ENCODE data around the gene SEPHS1.

The SEPHS1 gene

GRCh38 chr10:13348216-13349017, at the start of gene SEPHS1:
SEPHS1 (minus strand) TSS chr10:13348293; CDS start chr10:13344950, 3,343 bp downstream.
- no peak for TF ChIP-seq GATA3 (IDR thresholded peaks at IDR 0.05; ENCODE audit: low read depth, low read length)

- TF ChIP-seq GATA3 (IDR thresholded peaks at IDR 0.05; ENCODE audit: low read depth, low read length), result no peak
- TF ChIP-seq GATA2 (IDR thresholded peaks at IDR 0.05; ENCODE audit: low read depth, low read length), result no peak
Measured at GRCh38 chr10:13397052-13397451, 49.0 kb upstream of the SEPHS1 start.

DNA sequence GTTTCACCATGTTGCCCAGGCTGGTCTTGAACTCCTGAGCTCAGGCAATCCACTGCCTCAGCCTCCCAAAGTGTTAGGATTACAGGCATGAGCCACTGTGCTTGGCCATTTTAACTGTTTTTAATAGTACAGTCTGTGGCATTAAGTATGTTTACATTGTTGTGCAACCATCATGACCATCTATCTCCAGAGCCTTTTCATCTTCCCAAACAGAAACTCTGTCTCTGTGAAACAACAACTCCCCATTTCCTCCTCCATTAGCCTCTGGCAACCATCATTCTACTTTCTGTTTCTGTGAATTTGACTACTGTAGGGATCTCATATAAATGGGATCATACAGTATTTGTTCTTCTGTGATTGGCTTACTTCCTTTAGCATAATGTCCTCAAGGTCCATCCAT, 48.3 kb upstream of the SEPHS1 start:
- TF ChIP-seq GATA2 (IDR thresholded peaks at IDR 0.05; ENCODE audit: low read depth, low read length) (no peak), GATA3 (IDR thresholded peaks at IDR 0.05; ENCODE audit: low read depth, low read length) (no peak)

GRCh38 chr10:13395540-13395939, 47.4 kb upstream of the SEPHS1 start:
- no peak for TF ChIP-seq GATA3 (IDR thresholded peaks at IDR 0.05; ENCODE audit: low read depth, low read length)
- TF ChIP-seq GATA2 (IDR thresholded peaks at IDR 0.05; ENCODE audit: low read depth, low read length), result no peak

GRCh38 chr10:13393640-13394039, 45.5 kb upstream of the SEPHS1 start:
- TF ChIP-seq GATA3 (IDR thresholded peaks at IDR 0.05; ENCODE audit: low read depth, low read length) (no peak), GATA2 (IDR thresholded peaks at IDR 0.05; ENCODE audit: low read depth, low read length) (no peak)

DNA sequence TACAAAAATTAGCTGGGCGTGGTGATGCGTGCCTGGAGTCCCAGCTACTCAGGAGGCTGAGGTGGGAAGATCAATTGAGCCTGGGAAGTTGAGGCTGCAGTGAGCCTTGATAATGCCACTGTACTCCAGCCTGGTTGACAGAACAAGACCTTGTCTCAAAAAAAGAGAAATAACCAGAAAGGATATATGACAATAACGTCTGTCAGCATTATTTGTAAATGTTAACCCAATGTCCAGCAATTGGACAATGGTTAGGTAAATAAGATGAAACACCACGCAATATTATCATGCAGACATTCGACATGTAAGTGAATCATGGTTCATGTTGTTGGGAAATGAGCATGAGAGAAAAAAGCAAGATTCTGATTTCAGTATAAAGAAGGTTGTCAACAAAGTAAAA, 44.6 kb upstream of the SEPHS1 start:
- TF ChIP-seq GATA2 (IDR thresholded peaks at IDR 0.05; ENCODE audit: low read depth, low read length) (no peak), GATA3 (IDR thresholded peaks at IDR 0.05; ENCODE audit: low read depth, low read length) (no peak)

DNA sequence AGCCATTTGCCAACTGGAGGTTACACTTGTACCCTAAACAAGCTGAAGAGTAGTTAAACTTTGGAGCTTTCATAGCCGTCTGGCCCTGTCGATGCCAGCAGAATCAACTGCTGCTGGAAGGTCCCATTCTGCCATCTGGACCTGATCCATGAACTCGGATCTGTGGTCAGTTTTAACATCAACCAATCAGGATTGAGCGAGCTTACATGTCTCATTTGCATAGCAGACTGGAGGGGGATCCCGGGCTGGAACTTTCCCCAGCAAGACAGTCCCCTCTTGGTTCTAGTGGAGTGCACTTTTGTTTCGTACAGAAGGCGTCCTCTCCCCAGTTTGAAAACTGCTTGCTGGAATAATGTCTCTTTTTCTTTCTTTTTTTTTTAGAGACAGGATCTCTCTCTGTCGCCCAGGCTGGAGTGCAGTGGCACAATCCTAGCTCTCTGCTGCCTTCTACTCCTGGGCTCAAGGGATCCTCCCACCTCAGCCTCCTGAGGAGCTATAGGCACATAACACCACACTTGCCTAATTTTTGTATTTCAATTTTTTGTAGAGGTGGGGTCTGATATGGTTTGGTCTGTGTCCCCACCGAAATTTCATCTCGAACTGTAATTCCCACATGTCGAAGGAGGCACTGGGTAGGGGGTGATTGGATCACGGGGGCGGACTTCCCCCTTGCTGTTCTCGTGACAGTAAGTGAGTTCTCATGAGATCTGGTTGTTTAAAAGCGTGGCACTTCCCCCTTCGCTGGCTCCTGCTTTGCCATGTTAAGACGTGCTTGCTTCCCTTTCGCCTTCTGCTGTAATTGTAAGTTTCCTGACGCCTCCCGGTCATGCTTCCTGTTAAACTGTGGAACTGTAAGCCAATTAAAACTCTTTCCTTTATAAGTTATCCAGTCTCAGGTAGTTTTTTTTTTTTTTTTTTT, 42.8 kb upstream of the SEPHS1 start:
- TF ChIP-seq GATA2 (IDR thresholded peaks at IDR 0.05; ENCODE audit: low read depth, low read length), result no peak
- no peak for TF ChIP-seq GATA3 (IDR thresholded peaks at IDR 0.05; ENCODE audit: low read depth, low read length)

GRCh38 chr10:13388478-13389230, 40.6 kb upstream of the SEPHS1 start:
- no peak for TF ChIP-seq GATA3 (IDR thresholded peaks at IDR 0.05; ENCODE audit: low read depth, low read length)
- no peak for TF ChIP-seq GATA2 (IDR thresholded peaks at IDR 0.05; ENCODE audit: low read depth, low read length)

DNA sequence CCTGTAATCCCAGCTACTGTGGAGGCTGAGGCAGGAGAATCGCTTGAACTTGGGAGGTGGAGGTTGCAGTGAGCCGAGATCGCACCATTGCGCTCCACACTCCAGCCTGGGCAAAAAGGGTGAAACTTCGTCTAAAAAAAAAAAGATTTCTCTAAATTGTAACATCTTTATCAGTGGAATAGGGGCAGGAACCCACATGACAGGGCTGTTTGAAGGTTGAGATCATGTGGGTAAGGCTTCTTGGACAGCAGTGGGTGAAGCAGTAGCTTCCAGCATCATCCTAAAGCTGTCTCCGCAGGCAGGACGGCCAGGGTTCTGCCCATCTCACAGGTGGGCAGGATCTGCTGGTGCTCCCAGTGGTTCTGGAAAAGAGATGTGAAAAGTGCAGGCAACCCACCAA, 37.9 kb upstream of the SEPHS1 start:
- TF ChIP-seq GATA2 (IDR thresholded peaks at IDR 0.05; ENCODE audit: low read depth, low read length) (no peak), GATA3 (IDR thresholded peaks at IDR 0.05; ENCODE audit: low read depth, low read length) (no peak)

- TF ChIP-seq GATA3 (IDR thresholded peaks at IDR 0.05; ENCODE audit: low read depth, low read length), result no peak
- no peak for TF ChIP-seq GATA2 (IDR thresholded peaks at IDR 0.05; ENCODE audit: low read depth, low read length)
Measured at GRCh38 chr10:13383399-13383761, 35.3 kb upstream of the SEPHS1 start.

DNA sequence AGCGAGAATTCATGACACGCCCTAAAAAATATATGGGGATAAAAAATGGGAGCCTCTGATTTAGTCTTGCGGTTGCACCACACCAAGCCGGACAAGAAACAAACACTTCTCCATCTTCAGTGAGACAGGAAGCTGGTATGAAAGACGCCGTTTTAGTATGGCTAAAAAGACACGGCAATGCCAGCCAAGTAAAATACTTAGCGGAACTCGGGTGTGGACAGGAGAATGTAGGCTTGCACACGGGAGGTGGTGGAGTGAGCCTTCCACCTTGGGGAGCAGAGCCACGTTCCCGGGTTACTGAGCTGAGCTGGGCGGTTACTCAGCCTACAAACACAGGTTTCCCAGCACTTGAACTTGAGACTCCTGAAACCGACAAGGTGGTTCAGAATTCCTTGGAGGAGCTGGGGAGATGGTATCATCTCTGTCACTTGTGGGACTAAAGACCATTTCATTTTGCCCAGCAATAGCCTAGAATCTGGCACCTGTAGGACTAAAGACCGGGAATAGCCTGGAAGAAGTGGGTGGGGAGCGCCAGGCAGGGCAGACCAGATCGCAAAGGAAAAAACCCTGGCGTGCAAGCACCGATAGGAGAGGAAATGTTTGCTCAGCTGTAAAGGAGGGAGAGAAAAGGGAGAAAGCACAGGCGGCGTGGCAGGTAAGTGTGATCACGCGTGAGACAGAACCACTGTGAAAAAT, 34.8 kb upstream of the SEPHS1 start:
- TF ChIP-seq GATA3 (IDR thresholded peaks at IDR 0.05; ENCODE audit: low read depth, low read length) (no peak), GATA2 (IDR thresholded peaks at IDR 0.05; ENCODE audit: low read depth, low read length) (no peak)

- TF ChIP-seq GATA3 (IDR thresholded peaks at IDR 0.05; ENCODE audit: low read depth, low read length) (no peak), GATA2 (IDR thresholded peaks at IDR 0.05; ENCODE audit: low read depth, low read length) (no peak)
Measured at GRCh38 chr10:13376746-13377145, 28.7 kb upstream of the SEPHS1 start.

DNA sequence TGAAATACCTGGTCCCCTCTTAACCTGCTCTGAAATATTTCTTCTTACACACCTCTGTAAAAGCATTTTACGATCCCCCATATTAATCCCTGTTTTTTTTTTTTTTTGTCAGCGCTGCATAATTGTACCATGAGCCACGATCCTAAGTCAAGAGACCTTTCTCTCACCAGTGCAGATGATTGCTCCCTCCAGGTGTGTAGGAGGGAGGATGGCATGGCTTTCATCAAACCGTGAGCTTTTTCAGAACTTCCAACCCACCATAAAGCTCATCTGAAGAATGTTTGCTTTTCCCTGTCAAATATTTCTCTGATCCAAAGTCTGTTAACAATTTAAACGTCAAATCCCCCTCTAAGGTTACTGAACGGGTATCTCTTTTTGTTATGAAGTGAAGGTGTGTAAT, 28.2 kb upstream of the SEPHS1 start:
- TF ChIP-seq GATA2 (IDR thresholded peaks at IDR 0.05; ENCODE audit: low read depth, low read length) (no peak), GATA3 (IDR thresholded peaks at IDR 0.05; ENCODE audit: low read depth, low read length) (no peak)

GRCh38 chr10:13375791-13376190, 27.7 kb upstream of the SEPHS1 start:
- no peak for TF ChIP-seq GATA2 (IDR thresholded peaks at IDR 0.05; ENCODE audit: low read depth, low read length)
- TF ChIP-seq GATA3 (IDR thresholded peaks at IDR 0.05; ENCODE audit: low read depth, low read length), result no peak

Data from SH-SY5Y (cell line).